HUES6 (cell line): Measurements from ENCODE around the gene TAF7L.

Experiments
- H3K27ac ChIP-seq: 2 replicates; pipeline ENCODE4 v1.7.0; 2013; ENCODE audit warnings: low read depth, mild to moderate bottlenecking, low read length, inconsistent platforms
- H3K27me3 ChIP-seq: 2 replicates; pipeline ENCODE4 v1.6.1; 2013; ENCODE audit warnings: low read length; ENCODE audit not compliant: control insufficient read depth, insufficient read depth
- H3K36me3 ChIP-seq: 2 replicates; pipeline ENCODE4 v1.6.1; 2013; ENCODE audit warnings: low read length; ENCODE audit not compliant: control insufficient read depth, insufficient read depth
- H3K4me1 ChIP-seq: 2 replicates; pipeline ENCODE4 v1.6.1; 2013; ENCODE audit warnings: low read length; ENCODE audit not compliant: control insufficient read depth, insufficient read depth
- H3K4me3 ChIP-seq: 2 replicates; pipeline ENCODE4 v1.5.1; 2013; ENCODE audit warnings: low read depth, low read length
- H3K9ac ChIP-seq: one replicate; pipeline ENCODE4 v1.6.1; 2013; ENCODE audit warnings: mild to moderate bottlenecking, low read length
- H3K9me3 ChIP-seq: 2 replicates; pipeline ENCODE4 v1.6.1; 2013; ENCODE audit warnings: low read depth, low read length; ENCODE audit not compliant: control insufficient read depth, insufficient read depth

Gene TAF7L

DNA sequence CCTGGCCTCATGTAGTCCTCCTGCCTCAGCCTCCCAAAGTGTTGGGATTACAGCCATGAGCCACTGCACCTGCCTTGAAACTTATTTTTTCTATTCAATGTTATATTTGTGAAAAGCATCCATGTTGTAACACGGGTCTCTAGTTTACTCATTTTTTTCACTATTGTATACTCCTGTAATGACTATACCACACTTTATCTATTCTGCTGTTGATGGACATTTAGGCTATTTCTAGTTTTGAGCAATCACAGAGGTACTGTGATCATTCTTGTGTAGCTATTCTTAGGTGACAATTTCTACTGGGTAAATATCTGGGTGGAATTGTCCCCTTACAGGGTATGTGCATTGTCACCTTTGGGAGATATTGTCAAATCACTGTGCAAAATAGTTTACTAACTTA lies 67.9 kb downstream of the TAF7L start:
- no peaks in the 10 kb centered on the region for H3K9me3 ChIP-seq
- H3K4me1 ChIP-seq, result peaks cover 9% of the 10 kb centered on the region
- H3K27me3 ChIP-seq, result peaks cover 5% of the 10 kb centered on the region; the same call in 1 of the 2 replicates
- H3K27ac ChIP-seq, result no peak overlapping the region
- no peak overlapping the region for H3K4me3 ChIP-seq
- no peaks in the 10 kb centered on the region for H3K36me3 ChIP-seq
- H3K9ac ChIP-seq, result no peak overlapping the region

DNA sequence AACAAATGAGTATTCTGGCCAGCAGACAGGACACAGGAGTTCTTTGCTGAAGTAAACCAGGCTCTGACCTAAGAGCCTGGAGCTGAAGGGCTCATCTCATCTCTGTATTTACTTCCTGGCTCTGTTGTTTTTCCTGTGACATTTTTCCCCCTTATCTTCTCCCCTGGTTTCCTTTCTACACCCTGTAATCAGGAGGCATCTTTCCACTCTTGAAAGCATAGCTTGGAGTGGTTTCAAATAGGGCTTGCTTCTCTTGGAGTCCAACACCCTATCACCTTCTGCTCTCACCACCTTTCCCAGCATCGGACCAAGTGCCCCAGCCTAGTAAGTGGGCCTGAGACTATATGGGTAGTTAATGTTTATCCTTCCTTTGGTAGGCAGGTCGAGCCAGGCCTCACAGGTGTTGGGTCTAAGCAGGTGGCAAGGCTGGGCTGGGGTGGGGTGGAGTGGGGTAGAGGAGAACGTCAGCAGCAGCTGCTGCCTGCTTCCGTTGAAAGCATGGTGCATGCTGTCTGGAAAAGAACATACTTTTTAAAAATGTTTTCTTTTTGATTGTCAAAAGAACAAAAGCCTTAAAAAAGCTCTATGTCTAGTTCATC lies 70.4 kb downstream of the TAF7L start:
- no peak overlapping the region for H3K9ac ChIP-seq
- peaks cover 9% of the 10 kb centered on the region for H3K4me1 ChIP-seq
- H3K36me3 ChIP-seq, result no peaks in the 10 kb centered on the region
- H3K27ac ChIP-seq, result no peak overlapping the region
- H3K27me3 ChIP-seq, result no peaks in the 10 kb centered on the region; the same call in 1 of the 2 replicates
- H3K9me3 ChIP-seq, result no peaks in the 10 kb centered on the region
- H3K4me3 ChIP-seq, result no peak overlapping the region

DNA sequence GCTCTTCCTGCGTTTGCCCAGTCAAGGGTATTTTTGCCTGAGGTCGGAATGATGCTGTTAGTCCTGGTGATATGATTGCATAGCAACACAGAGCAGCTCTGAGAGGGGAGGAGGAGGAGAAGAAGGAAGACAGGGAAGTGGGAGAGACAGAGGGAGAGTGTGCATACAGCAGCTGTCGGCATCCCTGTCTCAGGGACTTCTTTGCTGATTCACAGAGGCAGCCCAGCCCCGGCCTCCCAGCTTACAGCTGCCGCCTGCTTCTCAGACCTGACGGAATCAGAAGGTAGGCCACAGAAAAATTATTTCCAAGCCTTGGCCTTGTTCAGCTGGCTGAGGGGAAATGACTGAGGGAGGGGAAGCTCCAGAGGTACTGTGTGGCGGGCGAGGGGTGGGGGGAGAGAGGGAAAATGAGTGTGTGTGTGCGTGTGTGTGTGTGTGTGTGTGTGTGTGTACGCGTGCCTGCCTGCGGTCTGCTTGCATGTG lies 71.2 kb downstream of the TAF7L start:
- Histone ChIP-seq H3K4me3 (no peak overlapping the region), H3K4me1 (peaks cover 9% of the 10 kb centered on the region), H3K36me3 (no peaks in the 10 kb centered on the region), H3K9me3 (no peaks in the 10 kb centered on the region), H3K27ac (no peak overlapping the region), H3K9ac (no peak overlapping the region), H3K27me3 (no peaks in the 10 kb centered on the region; the same call in 1 of the 2 replicates)

DNA sequence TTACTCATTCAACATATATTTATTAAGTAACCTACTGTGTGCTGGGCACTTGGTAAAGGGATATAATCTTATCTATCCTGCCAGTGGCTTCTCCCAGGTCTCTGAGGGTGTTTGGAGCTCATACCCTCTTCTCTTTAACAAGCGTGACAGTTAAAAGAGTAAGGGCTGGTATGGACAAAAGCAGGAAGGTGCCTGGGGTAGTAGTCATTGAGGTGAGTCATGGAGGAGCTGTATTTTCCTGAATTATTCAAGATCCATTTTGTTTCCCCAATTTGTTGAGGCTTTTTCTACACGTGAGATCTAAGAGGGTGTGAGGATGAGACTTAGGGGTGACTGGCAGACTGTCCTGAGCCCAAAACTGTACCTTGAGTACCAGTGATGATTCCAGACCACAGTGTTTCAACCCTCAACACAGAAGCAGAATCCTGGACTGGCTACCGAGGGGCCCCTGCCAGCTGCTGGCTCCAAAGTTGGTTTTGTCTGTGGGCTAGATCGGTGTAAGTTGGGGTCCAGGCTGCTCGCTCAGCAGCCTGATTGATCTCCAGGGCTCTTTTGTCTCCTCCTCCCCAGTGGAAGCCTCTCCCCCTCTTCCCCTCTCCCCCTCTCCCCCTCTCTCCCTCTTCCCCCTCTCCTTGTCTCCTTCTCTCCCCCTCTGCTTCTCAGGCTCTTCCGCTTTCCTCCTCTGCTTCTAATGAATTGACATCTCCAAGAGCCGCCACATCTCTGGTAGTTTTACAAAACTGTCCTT lies 71.8 kb downstream of the TAF7L start, which contains the start of gene DRP2:
Gene DRP2, plus strand, starts transcription at position 671 of the 748 bp plus-strand sequence. CDS start 11,862 bp downstream, outside the sequence.
- Histone ChIP-seq H3K9me3 (no peaks in the 10 kb centered on the region), H3K36me3 (no peaks in the 10 kb centered on the region), H3K4me3 (no peak within 1 kb of the TSS), H3K27ac (no peak within 1 kb of the TSS), H3K4me1 (peaks cover 9% of the 10 kb centered on the region), H3K9ac (no peak within 1 kb of the TSS), H3K27me3 (no peaks in the 10 kb centered on the region; the same call in 1 of the 2 replicates)
